ENCODE measurements around the gene DTNBP1.

DNA sequence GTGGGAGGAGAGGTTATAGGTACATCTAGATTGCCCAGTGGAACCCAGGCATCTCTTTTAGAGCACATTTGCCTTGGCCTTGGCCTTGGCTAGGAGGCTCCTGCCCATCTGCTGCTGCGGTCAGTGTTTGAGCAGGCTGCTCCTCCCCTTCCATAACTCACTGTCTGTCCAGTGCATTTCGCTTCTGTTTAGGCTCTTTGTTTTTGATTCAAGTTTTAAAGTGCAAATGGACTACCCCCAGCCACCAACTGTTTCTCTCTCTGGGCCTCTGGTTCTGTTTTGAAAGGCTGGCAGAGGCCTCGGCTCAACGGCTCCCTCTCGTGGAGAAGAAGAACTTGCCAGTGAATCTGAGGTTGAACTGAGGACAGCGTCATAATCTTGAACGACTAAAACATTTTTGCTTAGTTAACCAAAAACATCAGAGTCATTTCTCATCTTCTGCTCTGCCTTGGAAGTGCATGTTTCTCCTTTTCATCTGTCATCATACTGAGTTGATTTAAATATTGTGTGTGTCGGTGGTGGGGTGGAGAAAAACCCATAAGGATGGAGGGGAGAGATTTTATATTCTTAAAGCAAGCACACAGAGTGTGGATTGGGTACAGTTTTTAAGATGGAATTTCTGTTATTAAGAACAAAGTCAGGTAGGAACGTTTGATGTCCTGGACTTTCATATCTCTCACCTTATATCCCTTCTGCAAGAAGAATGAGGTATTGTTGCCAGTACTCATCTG, 171.4 kb downstream of the DTNBP1 start:
- TF ChIP-seq EZH2 (IDR thresholded peaks at IDR 0.05; ENCODE audit: insufficient read depth, poor library complexity, severe bottlenecking) (no peak), EZH2phosphoT487 (IDR thresholded peaks at IDR 0.05; ENCODE audit: insufficient read depth, low read depth) (no peak)

Data from GM23248 (cell line).